Measurements from ENCODE around the gene PALM2AKAP2.

PALM2AKAP2 gene

DNA sequence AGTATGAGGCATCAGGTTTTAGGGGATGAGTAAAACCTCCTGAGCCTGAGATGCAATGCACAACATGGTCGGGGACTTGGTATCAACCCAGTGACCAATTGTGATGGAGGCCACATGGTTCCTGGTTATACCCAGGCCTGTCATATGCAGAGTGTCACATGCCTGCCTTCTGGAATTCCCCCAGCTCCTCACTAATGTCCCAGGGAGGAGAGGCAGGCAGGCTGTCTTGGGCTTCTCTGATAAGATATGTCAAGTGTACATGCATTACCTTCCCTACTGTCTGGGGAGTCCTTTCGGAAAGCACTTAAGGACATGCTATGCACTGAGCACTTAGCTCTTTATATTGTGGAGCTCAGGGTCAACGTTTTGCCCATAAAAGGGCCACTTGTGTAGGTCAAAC is 14.2 kb upstream of the PALM2AKAP2 start:
- Mint-ChIP-seq H3K27ac (no peak overlapping the region), H3K9me3 (peaks cover 0 to 8% of the 10 kb centered on the region in 2 donors), H3K27me3 (peaks cover 16% of the 10 kb centered on the region), H3K4me1 (no peaks in the 10 kb centered on the region), H3K4me3 (no peak overlapping the region)
- DNase-seq: no peak
- ATAC-seq: no peak

DNA sequence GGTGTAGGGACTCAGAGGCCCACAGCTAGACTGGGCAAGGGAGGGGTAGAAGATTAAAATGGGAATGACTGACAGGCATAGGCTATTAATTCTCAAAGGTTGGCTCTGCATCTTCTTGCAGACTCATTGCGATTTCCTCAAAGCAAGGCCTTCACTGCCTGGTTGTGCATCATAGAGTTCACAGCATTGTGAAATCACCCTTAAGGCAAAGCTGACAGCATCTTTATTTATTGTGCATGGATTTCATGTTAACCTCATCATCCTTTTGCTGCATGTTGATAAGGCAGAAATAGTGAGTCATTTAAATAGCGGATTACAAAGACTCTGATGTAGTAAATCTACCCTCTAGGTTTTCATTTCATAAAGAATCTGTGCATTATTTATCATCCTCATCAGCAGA is 13.6 kb upstream of the PALM2AKAP2 start:
- H3K4me3 Mint-ChIP-seq: no peak overlapping the region
- ATAC-seq (no peak), DNase-seq (no peak)
- no peak overlapping the region for H3K27ac Mint-ChIP-seq
- peaks cover 21% of the 10 kb centered on the region for H3K27me3 Mint-ChIP-seq
- no peaks in the 10 kb centered on the region for H3K4me1 Mint-ChIP-seq
- peaks cover 0 to 13% of the 10 kb centered on the region in 2 donors for H3K9me3 Mint-ChIP-seq

DNA sequence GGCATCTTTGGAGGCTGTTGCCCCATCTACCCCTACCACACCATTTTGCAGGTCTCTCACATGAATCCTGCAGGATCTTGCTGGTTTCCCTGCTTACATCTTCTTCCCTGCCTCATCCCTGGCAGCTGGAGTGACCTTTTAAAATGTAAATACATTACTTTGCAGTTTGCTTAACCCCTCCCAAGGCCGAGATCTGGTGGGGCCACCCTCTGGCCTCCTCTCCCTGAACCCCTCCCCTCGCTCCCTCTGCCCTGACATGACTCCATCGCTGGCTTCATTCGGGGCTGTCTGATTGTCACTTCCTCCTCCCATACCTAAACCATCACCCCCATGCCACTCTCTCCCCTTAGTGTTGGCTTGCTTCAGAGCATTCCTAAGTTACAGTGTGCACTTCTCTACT is 12.6 kb upstream of the PALM2AKAP2 start:
- peaks cover 32% of the 10 kb centered on the region for H3K27me3 Mint-ChIP-seq

DNA sequence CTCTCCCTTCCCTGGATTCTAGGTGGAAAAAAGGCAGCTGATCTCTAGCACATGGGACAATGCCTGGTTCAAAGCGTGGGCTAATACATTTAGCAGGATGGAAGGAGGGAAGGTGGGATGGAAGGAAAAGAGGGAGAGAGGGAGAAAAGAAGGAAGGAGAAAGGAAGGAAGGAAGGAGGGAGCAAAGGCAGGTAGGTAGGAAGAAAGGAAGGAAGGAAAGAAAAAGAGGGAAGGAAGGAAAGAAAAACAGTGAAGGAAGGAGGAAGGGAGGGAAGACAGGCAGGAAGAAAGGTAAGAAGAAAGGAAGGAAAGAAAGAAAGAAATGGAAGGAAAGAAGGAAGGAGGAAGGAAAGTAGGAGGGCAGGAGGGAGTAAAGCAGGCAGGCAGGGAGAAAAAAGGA is 12.2 kb upstream of the PALM2AKAP2 start:
- H3K4me3 Mint-ChIP-seq: no peak overlapping the region
- H3K4me1 Mint-ChIP-seq: no peaks in the 10 kb centered on the region
- H3K27me3 Mint-ChIP-seq: peaks cover 32% of the 10 kb centered on the region
- no peak overlapping the region for H3K27ac Mint-ChIP-seq
- peaks cover 0 to 15% of the 10 kb centered on the region in 2 donors for H3K9me3 Mint-ChIP-seq
- ATAC-seq: no peak
- no peak for DNase-seq

More for the DNA sequence above, 12.6 kb upstream of the PALM2AKAP2 start:
- ATAC-seq (no peak), DNase-seq (no peak)
- H3K9me3 Mint-ChIP-seq: peaks cover 0 to 15% of the 10 kb centered on the region in 2 donors
- no peak overlapping the region for H3K27ac Mint-ChIP-seq
- no peaks in the 10 kb centered on the region for H3K4me1 Mint-ChIP-seq
- H3K4me3 Mint-ChIP-seq: no peak overlapping the region

DNA sequence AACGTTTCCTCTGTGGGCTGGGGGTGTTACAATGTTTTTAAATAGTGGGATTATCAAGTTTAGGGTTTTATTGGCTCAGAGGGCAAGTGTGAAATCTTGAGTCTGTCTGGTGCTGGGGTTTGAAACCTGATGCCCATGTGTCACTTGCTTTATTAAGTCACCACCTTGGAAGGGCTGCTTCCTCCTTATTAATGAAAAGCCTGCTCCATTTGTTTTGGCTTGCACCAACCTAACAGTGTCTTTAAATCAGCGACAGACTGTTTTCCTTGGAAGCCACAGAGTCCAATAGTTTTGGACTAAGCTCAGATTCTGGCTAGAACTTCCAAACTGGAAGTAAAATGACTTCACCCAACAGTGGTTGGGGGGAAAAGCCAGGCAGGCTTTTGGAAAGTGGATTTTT is 10.7 kb upstream of the PALM2AKAP2 start:
- H3K4me3 Mint-ChIP-seq: no peak overlapping the region
- no peaks in the 10 kb centered on the region for H3K4me1 Mint-ChIP-seq
- peaks cover 32% of the 10 kb centered on the region for H3K27me3 Mint-ChIP-seq
- no peak overlapping the region for H3K27ac Mint-ChIP-seq
- H3K9me3 Mint-ChIP-seq: peaks cover 0 to 15% of the 10 kb centered on the region in 2 donors
- DNase-seq (no peak), ATAC-seq (no peak)

DNA sequence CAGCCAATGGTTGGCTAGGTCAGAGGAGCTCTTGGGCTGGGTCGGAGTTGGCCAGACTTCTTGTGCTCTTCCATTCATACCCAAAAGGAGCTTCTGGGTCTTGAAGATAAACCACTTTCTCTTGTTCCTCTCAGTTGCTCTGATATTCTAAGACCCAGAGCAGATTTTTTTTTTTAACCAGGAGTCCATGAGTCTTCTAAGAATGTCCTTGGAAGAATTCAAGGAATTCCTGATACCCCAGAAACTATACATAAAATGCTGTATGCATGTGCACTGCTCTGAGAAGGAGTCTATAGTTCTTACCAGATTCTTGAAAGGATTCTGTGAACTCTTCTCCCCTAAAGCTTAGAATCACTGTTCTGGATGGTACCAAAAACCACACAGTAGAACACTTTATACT is 9.9 kb upstream of the PALM2AKAP2 start:
- Mint-ChIP-seq H3K4me1 (no peaks in the 10 kb centered on the region), H3K27ac (no peak overlapping the region), H3K4me3 (no peak overlapping the region), H3K9me3 (peaks cover 0 to 15% of the 10 kb centered on the region in 2 donors), H3K27me3 (peaks cover 32% of the 10 kb centered on the region)
- ATAC-seq (no peak), DNase-seq (no peak)

DNA sequence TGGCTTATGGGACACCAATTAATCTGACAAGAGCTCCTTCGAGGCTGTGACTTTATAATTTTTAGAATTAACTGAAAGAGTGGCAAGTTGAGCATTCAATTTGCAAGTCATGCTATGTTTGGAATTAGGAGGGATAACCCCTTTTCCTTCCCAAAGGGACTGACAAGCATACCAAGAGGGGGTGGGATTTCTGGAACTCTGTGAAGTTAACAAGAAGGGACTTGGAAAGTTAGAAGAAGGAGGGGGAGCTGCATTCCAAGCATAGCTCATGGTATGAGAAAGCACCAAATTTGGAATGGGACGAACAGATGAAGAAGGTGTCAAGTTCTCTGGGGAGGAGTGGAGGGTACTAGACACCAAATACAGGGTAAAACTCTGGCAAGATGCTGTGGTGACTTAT is 8.9 kb upstream of the PALM2AKAP2 start:
- ATAC-seq: no peak
- H3K27ac Mint-ChIP-seq: no peak overlapping the region
- H3K9me3 Mint-ChIP-seq: peaks cover 0 to 15% of the 10 kb centered on the region in 2 donors
- no peaks in the 10 kb centered on the region for H3K4me1 Mint-ChIP-seq
- no peak overlapping the region for H3K4me3 Mint-ChIP-seq
- no peak for DNase-seq
- peaks cover 32% of the 10 kb centered on the region for H3K27me3 Mint-ChIP-seq

DNA sequence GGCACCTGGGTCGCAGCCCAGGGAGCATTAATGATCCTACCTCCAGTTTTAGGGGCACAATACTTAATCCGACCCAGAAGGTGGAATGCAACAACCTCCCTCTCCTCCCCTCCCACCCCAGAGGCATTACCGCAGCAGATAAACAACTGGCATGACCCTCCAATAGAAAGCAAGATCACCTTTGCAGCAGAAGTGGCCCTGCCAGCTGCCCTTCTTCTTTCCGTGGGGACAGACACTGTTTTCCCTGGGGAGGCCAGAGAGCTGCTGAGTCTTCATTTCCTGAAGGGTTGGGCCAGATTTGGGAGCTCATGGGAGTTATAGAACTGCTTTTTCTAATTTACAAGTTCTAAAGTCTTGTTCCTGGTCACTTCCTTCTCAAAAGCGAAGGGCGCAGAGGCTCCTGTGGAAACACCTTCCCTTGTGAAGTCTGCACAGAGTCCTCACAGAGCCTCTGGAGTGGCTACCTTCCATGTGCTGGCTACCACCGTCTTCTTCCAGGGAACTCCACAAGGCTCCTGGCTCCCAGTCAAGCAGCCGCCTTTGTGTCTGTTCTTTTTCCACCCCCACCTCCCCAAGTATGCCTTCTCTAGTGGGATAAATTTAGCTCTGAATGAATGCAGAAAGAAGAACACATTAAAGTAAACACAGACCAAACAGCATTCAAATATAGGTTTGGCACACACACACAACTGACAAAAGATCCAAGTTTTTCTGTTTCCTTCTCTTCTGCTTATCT is 8.0 kb upstream of the PALM2AKAP2 start:
- no peak overlapping the region for H3K4me3 Mint-ChIP-seq
- ATAC-seq (no peak), DNase-seq (no peak)
- H3K27me3 Mint-ChIP-seq: peaks cover 32% of the 10 kb centered on the region
- no peaks in the 10 kb centered on the region for H3K4me1 Mint-ChIP-seq
- peaks cover 0 to 15% of the 10 kb centered on the region in 2 donors for H3K9me3 Mint-ChIP-seq
- H3K27ac Mint-ChIP-seq: no peak overlapping the region

DNA sequence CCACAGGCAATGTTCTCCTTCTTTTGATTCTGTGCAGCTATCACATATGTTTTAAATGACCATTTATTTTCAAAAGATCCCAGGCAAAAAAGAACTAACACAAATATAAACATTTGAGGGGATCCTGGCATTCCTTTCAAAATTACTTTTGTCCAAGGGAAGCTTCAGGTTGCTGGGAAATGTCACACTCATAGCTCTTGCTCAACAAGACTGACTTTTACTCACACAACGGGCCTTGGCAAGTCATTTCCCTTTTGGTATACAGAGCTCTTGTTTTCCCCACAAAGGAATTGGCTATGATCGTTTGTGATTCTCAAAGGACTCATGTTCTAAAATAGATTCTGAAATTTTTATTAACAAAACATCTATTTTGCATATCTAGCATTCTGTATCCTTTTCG is 4.5 kb upstream of the PALM2AKAP2 start:
- ATAC-seq (no peak), DNase-seq (no peak)
- Mint-ChIP-seq H3K9me3 (peaks cover 0 to 15% of the 10 kb centered on the region in 2 donors), H3K4me1 (no peaks in the 10 kb centered on the region), H3K27ac (no peak overlapping the region), H3K4me3 (no peak overlapping the region), H3K27me3 (peaks cover 33% of the 10 kb centered on the region)

DNA sequence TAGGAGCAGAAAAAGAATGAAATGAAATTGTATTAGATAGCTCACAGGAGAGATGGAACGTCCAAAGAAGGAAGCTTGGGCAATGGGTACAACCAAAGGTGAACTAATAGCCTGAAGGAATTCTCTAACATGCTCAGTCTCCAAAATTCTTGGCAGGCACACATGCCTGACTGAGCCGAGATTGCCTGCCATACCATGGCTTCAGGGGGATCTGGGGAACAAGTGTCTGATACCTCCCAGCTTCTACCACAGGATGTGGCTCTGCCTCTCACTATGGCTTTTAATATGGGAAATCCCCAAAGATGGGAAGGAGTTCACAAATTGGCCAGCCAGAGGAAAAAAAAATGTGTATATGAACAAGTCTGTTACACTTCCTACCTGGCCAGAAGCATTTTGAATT is 3.6 kb upstream of the PALM2AKAP2 start:
- no peaks in the 10 kb centered on the region for H3K4me1 Mint-ChIP-seq
- DNase-seq: no peak
- H3K27ac Mint-ChIP-seq: no peak overlapping the region
- H3K4me3 Mint-ChIP-seq: no peak overlapping the region
- peaks cover 0 to 8% of the 10 kb centered on the region in 2 donors for H3K9me3 Mint-ChIP-seq
- H3K27me3 Mint-ChIP-seq: peaks cover 34% of the 10 kb centered on the region
- ATAC-seq: no peak

DNA sequence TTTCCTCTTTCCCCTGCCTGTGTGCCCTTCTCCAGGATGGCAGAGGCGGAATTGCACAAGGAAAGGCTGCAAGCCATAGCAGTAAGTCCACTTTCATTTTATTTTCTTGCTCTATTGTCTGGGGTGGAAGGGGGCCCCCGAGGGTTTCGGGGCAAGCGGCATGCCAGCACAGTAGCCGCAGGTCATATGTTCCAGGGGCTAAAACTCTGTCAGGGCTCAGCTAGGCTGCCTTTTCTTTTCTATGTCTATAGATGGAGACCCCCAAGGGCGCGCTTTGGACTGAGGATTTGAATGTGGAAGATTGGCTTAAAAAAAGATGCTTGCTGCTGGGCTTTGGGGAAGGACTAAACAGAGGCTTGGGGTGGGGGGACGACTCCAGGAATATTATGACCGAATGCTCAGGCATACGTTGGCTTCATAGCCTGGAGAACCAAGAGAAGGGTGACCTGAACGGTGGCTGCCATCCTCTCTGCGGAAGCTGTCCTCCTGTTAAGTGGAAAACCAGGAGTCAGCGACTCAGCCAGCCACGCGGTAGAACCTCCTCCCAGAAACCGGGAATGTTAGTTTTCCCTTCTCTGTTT is 545 bp downstream of the PALM2AKAP2 start:
- no peak for DNase-seq
- H3K4me3 Mint-ChIP-seq: no peak overlapping the region
- H3K27me3 Mint-ChIP-seq: peaks cover 30% of the 10 kb centered on the region
- no peak for ATAC-seq
- peaks cover 0 to 7% of the 10 kb centered on the region in 2 donors for H3K9me3 Mint-ChIP-seq
- H3K27ac Mint-ChIP-seq: no peak overlapping the region
- H3K4me1 Mint-ChIP-seq: no peaks in the 10 kb centered on the region

DNA sequence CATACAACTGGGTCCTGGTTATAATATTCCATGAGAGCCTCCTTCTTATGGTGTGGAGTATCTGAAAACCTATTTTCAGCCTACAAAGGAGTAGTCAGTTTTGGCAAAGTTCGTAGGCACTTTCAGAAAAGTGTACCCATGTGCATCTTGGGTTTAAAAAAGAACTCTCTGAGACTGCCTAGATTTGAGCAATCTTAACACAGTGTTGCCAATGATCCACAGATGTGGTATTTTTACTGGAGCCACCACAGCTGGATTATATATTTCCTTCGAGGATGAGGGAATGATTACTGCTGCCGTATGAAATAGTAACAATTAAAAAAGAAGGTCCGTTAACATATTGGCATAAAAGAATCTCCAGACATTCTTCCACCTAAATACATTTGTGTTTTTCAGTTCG is 1.1 kb downstream of the PALM2AKAP2 start:
- no peak overlapping the region for H3K27ac Mint-ChIP-seq
- H3K27me3 Mint-ChIP-seq: peaks cover 30% of the 10 kb centered on the region
- ATAC-seq: no peak
- no peak overlapping the region for H3K4me3 Mint-ChIP-seq
- peaks cover 0 to 7% of the 10 kb centered on the region in 2 donors for H3K9me3 Mint-ChIP-seq
- no peaks in the 10 kb centered on the region for H3K4me1 Mint-ChIP-seq
- no peak for DNase-seq

DNA sequence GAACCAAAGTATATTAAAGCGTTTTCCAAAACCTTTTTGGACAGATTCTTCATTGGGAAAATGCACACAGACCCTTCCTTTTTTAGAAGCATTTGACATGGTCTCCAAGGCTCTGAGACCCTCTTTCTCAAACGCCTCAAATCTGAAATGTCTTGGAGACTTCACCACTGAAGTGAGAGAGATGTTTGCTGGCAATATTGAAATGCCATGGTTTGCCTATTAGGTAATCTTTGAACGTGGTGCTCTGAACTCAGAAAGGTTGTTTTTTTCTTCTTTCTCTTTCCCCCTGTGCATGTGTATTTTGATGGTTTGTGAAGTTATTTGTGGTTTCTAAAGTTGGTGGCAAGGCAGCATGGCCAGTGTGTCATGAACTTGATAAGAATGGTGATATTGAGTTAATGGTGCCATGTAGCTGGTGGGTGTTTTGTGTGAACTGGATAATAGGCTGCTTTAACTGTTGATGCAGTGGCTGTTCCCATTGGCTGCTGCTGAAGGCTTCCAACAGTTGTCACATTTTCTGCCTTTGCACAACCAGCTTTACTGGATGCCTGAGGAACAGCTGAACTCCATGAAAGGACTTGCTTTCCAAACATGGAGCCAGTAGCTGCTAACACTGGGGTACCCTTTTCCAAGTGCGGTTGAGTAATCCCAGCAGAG is 1.7 kb downstream of the PALM2AKAP2 start:
- ATAC-seq (no peak), DNase-seq (no peak)
- Mint-ChIP-seq H3K9me3 (peaks cover 0 to 7% of the 10 kb centered on the region in 2 donors), H3K27me3 (peaks cover 30% of the 10 kb centered on the region), H3K4me3 (no peak overlapping the region), H3K27ac (no peak overlapping the region), H3K4me1 (no peaks in the 10 kb centered on the region)

DNA sequence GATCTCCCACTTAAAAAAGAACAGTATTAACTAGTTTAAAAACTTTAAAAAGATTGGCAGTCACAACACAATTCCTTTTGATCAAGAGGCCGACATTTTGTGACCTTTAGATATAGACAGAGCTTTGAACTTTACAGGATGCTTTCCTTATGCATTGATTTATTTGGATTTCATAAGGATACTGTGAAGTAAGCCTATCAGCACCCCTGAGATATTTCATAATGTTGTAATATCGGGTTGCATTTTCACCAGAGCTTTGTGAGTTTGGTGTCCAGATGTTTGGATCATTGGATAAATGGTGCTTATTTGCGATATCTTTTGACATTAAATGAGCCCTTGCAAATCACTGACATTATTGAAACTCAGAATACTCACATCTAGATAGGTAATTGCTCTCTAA is 7.7 kb downstream of the PALM2AKAP2 start:
- no peaks in the 10 kb centered on the region for H3K4me1 Mint-ChIP-seq
- DNase-seq: no peak
- H3K27me3 Mint-ChIP-seq: no peaks in the 10 kb centered on the region
- ATAC-seq: no peak
- no peak overlapping the region for H3K27ac Mint-ChIP-seq
- H3K4me3 Mint-ChIP-seq: no peak overlapping the region
- peaks cover 0 to 7% of the 10 kb centered on the region in 2 donors for H3K9me3 Mint-ChIP-seq

DNA sequence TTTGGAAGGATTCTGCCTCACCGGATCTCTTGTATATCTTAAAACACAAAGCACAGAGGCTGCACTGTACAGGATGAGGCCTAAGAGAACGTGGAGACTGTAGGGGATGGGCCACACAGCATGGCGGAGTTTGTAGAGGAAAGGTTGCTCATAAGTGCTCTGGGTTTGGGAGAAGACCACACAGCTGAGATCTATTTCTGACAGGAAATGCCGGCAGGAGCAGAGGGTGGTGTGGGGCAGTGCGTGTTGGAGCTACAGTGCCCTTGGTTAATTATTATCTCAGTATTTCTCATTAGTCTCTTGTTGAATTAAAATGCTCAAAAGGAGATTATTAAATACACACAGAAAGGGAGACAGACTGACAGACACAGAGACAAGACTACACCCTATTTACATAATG is 9.6 kb downstream of the PALM2AKAP2 start:
- peaks cover 0 to 7% of the 10 kb centered on the region in 2 donors for H3K9me3 Mint-ChIP-seq
- H3K27me3 Mint-ChIP-seq: no peaks in the 10 kb centered on the region
- DNase-seq (no peak), ATAC-seq (no peak)
- no peak overlapping the region for H3K4me3 Mint-ChIP-seq
- H3K4me1 Mint-ChIP-seq: no peaks in the 10 kb centered on the region
- no peak overlapping the region for H3K27ac Mint-ChIP-seq

DNA sequence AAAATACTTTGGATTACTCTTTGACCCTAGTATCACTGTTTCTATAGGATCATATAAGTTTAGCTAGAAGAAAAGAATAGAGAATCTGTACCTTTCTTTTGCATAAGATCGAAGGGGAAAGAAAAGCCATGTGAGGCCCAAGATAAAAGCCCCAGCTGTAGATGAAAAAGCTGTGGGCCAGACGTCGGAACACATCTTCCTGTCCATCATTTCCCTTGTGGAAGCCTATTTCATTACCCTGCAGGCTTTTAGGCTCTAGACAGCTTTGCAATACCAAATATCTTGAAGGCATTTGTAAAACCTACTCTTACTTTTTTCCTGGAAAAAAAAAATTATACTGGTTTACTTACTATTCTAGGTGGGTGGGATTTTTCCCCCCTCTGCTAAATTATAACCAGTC is 10.0 kb downstream of the PALM2AKAP2 start:
- no peak overlapping the region for H3K4me3 Mint-ChIP-seq
- ATAC-seq: no peak
- H3K27me3 Mint-ChIP-seq: no peaks in the 10 kb centered on the region
- no peaks in the 10 kb centered on the region for H3K4me1 Mint-ChIP-seq
- no peak for DNase-seq
- no peak overlapping the region for H3K27ac Mint-ChIP-seq
- H3K9me3 Mint-ChIP-seq: peaks cover 0 to 7% of the 10 kb centered on the region in 2 donors
